ENCODE results near the gene TMEM150B.
A peak's percentile ranks its signal among the peaks of the same experiment; 100 is the strongest.

Gene TMEM150B

DNA sequence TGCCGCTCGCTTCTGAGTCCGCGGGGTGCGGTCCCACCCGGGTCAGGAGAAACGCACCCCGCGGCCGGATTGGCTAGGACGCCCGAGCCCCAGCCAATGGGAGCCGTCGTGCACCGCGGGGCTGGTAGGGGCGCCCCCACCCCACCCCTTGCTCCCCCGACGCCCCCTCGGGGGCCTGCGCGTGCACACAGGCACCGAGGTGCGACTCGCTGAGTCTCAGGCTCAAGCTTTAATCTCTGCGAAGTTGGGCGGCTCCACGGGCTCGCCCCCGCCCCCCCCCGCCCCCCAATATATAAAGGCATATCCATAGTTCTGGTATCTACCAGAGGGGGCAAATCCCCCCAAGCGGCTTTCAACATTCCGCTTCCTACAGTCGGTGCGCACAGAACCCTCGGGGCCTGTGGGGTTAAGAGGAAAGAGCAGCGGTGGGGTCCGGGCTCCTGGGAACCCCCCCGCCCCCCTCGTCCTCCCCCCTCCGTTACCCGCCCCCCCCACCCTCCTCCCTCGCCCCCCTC lies 29.6 kb upstream of the TMEM150B start, which contains the start of gene COX6B2:
COX6B2 (minus strand) TSS at position 22 of the 515 bp plus-strand sequence. CDS start 198 bp downstream, outside the sequence.
- DNase-seq, result no peak

DNA sequence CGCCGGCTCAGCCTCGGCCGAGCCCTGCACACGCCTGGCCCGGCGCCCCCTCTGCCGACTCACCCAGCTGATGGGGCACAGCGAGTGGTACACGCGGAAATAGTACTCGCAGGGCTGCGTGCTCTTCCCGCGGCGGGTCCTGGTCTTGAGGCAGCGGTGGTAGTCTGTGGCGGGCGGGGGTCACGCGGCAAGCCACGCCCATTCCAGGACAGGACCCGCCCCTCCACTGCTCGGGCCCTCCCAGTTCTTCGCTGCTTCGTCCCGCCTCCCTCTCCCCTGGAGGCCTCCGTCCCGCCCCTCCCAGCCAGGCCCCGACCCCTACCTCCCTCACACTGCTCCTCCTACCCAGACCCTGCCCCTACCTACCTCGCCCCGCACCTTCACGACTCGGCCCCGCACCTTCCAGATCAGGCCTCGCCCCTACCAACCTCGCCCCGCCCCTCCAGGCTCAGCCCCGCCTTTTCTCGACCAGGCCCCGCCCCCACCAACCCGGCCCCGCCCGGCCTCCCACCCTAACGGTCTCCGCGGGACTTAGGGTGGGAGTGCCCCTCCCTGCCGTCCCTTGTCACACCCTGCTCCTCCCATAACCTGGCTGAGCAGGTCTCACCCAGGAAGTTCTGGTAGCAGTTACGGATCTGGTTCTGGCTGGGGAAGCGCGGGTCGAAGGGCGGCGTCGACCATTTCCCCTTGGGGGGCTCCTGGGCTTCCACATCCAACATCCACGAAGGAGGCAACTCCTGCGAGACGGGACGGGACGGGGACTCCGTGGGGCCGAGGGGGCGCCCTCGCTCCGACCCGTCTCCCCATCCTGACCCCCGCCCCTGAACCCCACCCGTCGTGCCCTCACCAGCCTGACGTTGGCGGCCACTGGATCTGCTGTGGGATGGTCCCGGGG lies 28.9 kb upstream of the TMEM150B start:
- no peak for DNase-seq

- no peak for DNase-seq
Observed at GRCh38 chr19:55353356-55353802, 28.2 kb upstream of the TMEM150B start.

- DNase-seq, result no peak
Observed at GRCh38 chr19:55352549-55353145, 27.5 kb upstream of the TMEM150B start.

DNA sequence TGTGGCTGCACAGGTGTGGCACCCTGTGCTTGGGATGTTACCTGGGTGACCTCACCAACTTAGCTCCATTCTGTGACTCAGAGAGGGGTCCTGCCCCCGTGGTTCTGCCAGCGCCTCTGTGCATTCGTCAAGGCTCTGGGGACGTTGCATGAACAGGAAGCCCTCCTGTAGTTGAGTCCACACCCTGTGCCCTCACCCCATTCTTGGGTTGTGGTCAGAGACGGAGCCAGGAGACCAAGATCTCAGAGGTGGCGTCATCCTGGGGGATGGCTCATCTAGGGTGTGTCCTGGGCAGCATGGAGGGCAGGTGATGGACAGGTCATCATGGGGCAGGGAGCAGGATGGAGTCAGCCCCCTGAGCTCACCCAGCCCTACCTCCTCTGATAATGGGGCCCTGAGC lies 26.9 kb upstream of the TMEM150B start:
- no peak for DNase-seq

DNA sequence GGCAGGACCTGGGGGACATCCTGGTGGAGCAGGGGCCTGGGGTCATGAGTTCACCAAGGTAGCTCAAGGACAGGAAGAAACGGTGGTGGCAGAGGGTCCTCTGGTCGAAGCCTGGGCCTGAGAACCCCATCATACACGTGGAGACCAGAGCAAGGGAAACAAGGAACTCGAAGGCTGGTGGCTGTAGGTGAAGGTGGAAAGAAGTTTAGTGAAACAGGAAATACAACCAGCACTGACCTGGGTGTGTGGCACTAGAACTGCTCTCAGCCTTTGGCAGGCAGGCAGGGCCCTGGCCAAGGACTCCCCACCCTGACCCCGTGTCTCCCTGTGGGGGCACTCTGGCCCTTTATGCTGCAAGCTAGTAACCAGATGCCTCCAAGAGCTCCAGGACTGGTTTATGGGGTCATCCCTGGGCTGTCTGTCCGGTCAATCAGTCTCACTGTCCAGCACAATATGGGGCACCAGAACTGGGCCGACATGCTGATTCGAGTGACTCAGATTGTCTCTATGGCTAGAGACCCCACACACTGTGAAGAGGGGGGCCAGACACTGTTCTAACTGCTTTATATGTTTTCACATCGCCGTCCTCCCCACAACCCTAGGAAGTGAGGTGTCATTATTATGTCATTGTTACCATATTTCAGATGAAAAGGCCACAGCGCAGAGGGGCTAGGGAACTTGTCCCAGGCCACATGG lies 25.6 kb upstream of the TMEM150B start:
- no peak for DNase-seq

DNA sequence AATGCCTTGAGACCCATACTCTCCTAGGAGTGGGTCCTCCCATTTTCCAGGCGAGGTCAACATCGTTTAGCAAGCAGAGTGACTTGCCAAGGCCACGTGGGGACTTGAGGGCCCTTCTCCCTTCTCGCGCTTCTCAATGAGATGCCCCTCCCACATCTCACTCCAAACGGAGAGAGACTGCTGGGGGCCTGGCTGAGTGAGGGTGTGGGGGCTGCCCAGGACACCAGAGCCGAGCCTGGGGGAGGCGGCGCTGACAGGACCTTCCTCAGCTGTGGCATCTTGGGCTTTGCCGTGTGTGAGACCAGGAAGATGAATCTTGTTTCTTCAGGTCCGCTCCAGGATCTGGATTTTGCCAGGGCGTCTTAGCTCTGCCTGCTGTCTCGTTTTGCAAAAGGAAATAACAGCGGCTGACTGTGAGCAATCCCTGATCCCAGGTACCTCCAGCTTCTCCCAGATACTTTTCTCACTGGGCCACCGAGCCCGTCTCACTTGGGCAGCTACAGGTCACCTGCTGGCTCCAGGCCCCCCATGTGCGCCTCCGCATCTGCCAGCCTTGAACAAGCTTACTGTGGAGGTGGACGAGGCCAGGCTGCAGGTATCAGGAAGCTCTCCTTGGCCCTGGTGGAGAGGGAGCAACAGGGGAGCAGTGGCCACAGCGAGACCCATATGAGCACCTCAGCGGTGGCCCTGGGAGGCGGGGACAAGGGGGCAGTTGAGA lies 23.3 kb upstream of the TMEM150B start:
- DNase-seq, result no peak

GRCh38 chr19:55347442-55348009 lies 22.4 kb upstream of the TMEM150B start:
- no peak for DNase-seq

- DNase-seq, result no peak
Observed at GRCh38 chr19:55346725-55347441, 21.7 kb upstream of the TMEM150B start.

DNA sequence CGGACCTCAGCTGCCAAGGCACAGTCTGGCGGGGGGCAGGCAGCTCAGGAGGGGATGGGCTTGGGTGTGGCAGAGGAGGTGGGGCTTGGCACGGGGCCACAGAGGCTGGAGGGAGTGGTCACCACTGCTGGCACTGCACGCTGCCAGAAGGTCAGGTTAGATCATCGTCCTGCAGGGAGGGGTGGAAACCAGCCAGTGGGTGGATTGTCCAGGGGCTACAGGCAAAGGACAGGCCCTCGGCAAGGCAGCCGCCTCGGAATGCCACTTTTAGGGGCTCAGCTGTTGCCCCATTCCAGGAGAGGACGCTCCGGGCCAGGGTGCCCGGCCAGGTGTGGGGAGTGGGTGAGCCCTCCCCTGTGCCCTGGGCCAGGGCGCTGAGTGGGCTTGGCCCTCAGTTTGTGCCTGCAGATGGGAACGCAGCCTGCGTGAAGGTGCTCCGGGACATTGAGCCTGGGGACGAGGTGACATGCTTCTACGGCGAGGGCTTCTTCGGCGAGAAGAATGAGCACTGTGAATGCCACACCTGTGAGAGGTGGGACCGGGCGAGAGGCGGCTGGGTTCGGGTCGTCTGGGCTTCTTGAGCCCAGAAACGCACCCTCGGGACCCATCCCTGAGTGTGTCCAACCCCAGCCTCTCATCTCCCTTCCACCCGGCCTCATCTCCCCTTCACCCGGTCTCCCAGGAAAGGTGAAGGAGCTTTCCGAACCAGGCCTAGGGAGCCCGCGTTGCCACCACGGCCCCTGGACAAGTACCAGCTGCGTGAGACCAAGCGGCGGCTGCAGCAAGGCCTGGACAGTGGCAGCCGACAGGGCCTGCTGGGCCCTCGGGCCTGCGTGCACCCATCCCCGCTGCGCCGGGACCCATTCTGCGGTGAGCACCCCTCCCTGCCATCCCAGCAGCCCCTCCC lies 20.9 kb upstream of the TMEM150B start:
- no peak for DNase-seq

DNA sequence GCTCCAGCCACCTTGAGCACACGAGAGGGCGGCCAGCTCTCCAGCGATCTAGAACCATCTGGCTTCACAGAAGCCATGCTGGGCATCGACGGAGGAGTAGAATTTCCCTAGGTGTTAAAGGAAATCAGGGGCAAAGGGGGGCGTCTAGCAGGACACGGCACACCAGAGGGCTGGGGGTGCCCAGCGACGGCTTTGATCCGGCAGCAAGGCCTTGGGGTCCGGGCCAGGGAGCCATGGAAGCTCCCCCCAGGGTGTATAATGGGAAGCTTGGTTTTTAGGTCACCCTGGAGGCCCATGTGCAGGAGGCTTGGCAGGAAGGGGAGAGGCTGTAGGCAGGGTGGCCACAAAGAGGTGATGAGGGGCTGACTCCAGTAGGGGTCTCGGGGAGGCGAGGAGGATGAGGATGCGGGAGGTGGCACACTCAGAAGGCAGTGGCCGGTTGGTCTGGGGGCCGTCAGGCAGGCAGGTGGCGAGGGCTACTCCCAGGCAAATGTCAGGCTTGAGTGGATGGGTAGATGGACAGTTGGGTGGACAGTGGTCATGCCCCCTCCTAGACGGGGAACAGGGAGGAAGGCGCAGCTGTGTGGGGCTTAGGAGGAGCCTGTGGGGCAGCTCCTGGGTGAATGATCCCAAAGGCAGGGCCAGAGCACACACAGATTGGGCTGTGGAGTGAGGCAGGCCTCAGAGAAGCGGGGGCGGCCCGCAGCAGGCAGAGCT lies 20.1 kb upstream of the TMEM150B start:
- no peak for DNase-seq

GRCh38 chr19:55344444-55344843 lies 19.3 kb upstream of the TMEM150B start:
- DNase-seq, result no peak

GRCh38 chr19:55341595-55342531 lies 16.7 kb upstream of the TMEM150B start:
- no peak for DNase-seq

GRCh38 chr19:55341171-55341588 lies 16.0 kb upstream of the TMEM150B start:
- no peak for DNase-seq

DNA sequence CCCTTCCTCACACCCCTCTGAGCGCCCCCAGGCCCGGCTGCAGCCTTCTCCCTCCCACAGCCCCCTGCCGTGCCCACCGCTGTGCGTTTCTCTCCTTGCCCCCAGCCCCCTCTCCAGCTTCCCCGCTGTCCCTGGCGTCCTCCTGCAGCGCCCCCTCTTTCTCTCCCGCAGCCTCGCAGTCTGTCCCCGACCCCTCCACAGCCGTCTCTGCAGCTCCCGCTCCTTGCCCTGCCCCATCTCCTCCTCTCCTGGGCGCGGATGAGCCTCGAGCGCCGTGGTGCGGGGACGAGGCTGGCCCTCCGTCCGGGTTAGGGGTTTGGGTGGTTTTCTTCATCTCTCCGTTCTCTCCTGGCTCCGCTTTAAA lies 15.6 kb upstream of the TMEM150B start:
- no peak for DNase-seq

DNA sequence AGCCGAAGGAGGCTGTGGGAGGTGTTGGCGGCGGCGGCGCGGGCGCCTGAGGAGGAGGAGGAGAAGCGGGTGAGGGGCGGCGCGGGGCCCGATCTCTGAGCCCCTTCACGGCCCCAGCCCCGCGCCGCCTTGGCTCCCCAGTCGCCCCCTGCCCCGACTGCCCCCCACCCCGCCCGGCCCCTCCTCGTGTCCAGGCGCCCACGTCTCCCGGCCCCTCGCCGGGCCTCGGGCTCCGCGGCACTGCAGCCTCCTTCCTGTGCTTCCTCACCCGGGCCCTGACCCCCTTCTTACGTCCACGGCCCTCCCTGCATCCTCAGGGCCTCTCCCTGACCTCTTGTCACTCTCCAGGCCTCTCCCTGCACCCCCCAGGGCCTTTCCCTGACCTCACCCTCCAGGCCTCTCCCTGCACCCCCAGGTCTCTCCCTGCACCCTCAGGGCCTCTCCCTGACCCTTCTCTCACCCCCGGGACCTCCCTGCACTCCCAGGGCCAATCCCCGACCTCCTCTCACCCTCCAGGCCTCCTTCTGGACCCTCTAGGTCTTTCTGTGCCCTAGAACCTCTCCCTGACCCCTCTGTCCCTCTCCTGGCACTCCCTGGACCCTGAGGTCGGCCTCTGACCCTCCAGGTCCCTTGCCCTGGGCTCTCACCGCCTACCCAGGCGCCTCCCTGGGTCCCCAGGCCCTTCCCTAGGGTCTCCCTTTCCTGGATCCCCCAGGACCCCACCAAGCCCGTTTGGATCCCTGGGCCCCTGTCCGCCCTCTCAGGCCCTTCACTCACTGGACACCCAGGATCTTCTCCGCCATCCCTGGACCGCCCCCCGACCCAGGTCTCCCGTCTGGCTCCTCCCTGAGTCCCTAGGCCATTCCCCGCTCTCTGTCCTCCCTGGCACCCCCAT lies 15.0 kb upstream of the TMEM150B start:
- no peak for DNase-seq

DNA sequence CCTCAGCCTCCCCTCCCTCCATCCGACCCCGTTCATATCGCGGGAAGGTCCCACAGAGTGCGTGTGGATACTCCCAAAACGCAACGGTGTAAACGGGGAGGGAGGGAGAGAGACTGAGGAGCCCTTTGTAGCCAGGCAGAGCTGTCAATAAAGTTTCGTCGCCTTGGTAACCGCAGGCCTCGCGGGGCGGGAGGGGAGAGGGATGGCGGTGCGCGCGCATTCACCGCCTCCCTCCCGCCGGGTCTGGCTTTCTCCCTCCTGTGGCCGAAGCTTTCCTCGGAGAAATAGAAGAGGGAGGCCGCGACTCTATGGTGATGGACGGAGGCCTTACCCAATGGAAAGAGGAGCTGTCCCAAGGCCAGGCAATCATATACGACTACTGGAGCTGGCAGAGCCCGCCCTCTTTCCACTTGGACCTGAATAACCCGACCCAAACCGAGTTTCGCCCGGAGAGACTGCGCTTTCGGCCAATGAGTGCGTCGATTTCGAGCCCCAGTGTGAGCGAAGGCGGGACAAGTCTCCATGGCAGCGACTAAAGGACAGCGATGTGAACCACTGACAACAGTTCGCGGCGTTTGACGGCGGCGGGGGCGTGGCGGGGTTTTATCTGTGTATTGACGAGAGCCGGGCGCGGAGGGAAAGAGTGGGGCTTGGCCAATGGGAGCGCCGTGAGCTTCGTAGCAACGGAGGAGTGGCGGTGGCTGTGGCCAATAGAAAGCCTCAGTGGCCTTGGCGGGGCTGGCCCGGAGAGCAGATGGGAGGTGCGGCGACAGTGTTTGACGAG lies 14.2 kb upstream of the TMEM150B start, which contains the start of gene KMT5C:
KMT5C (plus strand) TSS at position 772 of the 784 bp plus-strand sequence. CDS start 2,061 bp downstream, outside the sequence.
- peak; percentile 99 to 100 for DNase-seq

All from cerebellar nuclear complex (tissue), 1 donor.